Activated T-helper 9 cell treated with anti-CD3 and anti-CD28 coated beads, Interleukin-2, amount 50 U/mL, for 16 hours (primary cell): ENCODE data around the gene HIVEP2.
"Not testable (repeated sequence)": the region's sequence is repeated elsewhere in the genome, so short reads cannot be mapped to it uniquely, and the experiment has no call there.

Experiments used
- DNase-seq: peaks from one replicate; pipeline ENCODE4 v3.0.0-alpha.2; 2020; ENCODE audit warnings: low read depth

HIVEP2 gene, protein sequence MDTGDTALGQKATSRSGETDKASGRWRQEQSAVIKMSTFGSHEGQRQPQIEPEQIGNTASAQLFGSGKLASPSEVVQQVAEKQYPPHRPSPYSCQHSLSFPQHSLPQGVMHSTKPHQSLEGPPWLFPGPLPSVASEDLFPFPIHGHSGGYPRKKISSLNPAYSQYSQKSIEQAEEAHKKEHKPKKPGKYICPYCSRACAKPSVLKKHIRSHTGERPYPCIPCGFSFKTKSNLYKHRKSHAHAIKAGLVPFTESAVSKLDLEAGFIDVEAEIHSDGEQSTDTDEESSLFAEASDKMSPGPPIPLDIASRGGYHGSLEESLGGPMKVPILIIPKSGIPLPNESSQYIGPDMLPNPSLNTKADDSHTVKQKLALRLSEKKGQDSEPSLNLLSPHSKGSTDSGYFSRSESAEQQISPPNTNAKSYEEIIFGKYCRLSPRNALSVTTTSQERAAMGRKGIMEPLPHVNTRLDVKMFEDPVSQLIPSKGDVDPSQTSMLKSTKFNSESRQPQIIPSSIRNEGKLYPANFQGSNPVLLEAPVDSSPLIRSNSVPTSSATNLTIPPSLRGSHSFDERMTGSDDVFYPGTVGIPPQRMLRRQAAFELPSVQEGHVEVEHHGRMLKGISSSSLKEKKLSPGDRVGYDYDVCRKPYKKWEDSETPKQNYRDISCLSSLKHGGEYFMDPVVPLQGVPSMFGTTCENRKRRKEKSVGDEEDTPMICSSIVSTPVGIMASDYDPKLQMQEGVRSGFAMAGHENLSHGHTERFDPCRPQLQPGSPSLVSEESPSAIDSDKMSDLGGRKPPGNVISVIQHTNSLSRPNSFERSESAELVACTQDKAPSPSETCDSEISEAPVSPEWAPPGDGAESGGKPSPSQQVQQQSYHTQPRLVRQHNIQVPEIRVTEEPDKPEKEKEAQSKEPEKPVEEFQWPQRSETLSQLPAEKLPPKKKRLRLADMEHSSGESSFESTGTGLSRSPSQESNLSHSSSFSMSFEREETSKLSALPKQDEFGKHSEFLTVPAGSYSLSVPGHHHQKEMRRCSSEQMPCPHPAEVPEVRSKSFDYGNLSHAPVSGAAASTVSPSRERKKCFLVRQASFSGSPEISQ (N-terminal part only)

DNA sequence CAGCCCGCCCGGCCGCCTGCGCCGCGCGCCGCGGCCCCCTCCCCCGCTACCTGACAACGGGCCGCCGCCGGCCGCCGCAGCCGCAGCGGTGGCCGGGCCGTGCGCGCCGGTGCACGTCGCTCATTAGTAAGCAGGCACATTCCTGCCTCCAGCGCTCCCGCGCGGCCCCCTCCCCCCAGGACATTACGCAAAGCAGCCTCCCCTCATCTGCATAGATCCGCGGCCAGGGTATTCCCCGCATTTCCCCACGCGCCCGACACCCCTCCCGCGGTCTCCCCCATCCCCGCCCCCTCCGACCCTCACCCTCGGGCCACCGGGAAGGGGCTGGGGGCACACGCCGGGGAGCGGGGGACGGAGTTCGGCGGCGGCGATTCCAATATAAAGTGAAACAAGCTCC, at the start of gene HIVEP2:
Gene HIVEP2 (minus strand): TSS at position 128 of the 397 bp plus-strand sequence. CDS start 170,438 bp downstream, outside the sequence.
- DNase-seq: peak; percentile 85

DNA sequence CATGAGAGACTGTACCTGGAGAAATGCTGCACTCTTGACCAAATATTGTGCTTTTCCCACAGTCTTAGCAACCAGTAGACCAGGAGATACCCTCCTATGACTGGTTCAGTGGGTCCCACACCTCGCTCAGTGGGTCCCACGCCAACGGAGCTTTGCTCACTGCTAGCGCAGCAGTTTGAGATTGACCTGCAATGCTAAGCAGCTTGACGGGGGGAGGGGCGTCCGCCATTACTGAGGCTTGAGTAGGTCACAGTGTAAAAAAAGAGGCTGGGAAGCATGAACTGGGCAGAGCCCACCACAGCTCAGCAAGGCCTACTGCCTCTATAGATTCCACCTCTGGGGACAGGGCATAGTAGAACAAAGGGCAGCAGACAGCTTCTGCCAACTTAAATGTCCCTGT, 49.0 kb upstream of the HIVEP2 start:
- DNase-seq: no peak

DNA sequence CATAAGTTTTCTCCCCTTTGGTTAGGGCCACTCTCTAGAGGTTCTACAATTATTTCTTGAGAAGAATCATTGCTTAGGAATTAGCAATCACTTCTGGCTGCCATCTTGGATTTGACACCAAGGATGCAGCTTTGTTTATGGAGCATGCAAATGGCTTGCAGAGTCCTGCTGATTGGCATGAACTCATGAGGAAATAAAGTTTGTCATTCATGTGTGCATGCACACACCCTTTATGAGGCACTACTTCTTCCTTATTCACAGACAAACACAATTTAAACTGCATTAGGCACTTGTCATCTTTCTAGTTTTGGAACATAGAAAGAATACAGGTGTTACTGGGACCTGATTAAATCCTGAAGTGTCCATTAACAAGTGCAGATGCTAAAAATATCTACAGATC, 42.5 kb upstream of the HIVEP2 start:
- DNase-seq: no peak

DNA sequence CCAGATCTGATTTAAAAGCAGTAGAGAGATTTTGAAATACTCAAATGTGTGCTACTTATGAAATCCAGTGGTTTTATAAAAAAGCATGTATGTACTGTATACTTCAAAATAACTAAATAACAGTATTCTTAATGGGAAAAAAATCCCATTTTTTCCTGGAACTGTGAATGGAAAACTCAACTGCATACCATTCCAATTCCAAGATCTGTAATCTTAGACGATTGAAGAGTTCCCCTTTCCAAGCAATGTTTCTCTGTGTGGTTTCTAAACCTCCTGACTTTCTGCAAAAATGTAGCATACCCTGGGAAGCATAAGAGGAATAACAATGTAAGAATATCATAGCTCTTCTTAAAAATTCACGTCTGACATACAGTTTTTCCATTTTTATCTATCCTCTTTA, 40.3 kb upstream of the HIVEP2 start:
- no peak for DNase-seq

DNA sequence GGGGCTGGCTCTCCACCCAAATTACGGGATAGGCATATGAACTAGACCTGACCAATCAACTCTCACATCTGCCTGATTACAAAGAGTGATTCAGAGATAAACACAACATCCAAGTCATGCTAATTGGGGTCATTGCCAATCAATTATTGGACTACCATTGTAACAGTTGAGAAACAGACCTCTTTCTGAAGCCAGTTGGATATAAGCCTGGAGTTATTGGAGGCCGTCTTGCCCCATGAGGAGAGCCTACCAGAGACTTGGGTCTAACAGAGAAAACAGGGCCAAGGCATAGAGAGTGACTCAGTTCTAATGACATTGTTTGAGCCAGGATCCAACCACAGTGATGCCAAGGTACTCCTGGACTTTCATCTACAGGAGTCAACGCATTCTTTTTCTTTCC, 39.4 kb upstream of the HIVEP2 start:
- DNase-seq: no peak

DNA sequence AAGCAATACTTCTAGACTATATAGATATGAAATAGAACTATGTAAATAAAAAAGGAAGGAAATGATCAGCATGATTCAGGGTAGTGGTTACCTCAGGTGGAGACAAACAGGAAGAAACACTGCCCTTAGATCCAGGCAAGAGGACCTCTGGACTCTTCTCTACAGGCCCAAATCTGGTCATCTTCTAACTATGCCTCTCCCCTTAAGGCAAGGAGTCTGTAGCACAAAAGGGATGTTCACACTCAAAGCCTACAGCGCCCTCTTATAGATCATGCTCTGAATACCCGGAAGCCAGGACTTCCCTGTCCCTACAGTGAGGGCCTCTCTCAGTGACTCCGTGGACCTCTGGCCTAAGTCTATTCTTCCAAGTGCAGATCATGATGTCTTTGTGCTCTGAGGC, 30.4 kb upstream of the HIVEP2 start:
- no peak for DNase-seq

DNA sequence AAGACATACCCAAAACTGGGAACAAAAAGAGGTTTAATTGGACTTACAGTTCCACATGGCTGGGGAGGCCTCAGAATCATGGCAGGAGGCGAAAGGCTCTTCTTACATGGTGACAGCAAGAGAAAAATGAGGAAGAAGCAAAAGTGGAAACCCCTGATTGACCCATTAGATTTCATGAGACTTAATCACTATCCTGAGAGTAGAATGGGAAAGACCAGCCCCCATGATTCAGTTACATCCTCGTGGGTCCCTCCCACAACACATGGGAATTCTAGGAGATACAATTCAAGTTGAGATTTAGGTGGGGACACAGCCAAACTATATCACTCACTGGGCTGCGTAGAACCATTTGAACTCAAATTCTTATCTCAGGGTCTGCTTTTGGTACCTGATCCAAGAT, 26.0 kb upstream of the HIVEP2 start:
- DNase-seq: not testable (repeated sequence)

DNA sequence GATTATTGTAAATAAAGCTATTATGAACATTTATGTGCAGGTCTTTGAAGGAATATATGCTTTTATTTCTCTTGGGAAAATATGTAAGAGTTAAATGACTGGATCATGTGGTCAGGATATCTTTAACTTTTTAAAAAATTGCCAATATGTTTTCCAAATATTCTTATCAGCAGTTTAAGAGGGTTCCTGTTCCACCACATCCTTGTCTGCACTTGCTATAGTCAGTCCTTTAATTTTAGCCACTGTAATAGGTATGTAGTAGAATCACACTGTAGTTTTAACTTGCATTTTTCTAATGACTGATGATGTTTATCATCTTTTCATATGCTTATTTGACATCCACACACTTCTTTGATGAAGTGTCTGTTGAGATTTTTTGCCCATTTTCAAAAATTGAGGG, 23.6 kb upstream of the HIVEP2 start:
- DNase-seq: no peak

DNA sequence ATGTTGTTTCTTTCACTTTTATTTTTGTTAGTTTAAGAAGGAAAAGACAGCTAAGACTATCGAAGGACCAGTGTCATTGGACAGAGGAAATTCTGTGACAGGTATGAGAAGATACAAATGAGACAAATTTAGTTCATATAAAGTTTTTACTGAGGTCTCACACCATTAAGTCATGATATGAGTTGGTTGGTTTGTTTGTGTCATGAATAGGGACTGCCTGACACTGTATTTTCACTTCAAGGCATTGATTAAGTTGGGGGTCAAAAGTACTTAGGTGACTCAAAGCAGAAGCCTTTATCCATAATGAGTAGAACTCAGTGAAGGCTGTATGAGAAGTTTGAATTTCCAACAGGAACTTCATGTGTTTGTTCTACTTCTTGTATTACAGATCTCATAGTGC, 21.3 kb upstream of the HIVEP2 start:
- no peak for DNase-seq

DNA sequence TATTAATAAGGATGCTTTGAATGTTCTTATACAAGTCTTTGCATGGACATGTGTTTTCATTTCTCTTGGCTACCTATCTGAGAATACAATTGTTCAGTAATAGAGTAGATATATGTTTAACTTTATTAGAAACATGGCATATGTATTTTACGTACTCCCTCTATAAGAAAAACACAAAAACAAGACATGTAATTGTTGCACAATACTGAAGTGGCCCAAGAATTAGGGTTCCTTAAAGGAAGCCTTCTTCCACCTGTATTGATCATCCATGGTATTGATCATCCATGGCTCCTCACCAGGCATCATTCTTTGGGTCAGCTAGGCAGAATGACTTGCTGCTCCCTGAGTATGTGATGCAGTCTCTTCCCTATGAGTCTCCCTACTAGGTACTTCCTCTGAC, 20.2 kb upstream of the HIVEP2 start:
- DNase-seq: no peak

DNA sequence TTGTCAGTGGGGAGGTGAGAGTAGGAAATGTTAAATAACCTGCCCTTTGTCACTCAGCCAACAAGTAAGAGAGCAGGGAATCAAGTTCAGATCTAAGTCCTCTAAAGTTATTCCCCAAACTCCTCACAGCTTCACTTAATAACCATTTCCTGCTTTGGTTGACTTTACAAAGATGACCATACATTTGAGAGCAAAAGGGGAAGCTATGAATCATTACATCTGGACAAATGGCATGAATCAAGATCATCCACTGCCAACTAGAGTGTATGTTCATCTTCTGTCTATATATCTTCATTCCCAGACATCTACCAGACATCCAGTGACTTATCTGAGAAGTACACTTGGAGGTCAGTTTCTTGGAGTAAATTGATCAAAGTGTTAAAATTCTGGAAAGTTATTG, 15.1 kb upstream of the HIVEP2 start:
- DNase-seq: no peak

DNA sequence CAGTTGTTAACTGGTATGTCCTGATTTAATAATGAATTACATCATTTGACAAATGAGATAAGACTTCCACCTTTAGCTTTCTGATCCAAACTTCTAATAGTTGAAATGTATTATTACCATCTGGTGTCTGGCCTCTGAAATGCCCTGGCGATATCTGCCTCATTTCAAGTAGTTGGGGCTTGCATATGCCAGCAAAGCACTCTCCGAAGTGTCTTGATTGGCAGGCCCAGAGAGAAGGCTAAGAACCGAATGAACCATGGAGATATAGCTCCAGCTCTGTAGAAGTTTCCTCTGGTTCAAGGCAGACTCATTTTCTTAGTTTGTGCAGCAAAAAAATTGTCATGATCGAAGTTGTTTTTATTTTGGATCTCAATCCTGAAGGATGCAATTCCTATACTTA, 13.4 kb upstream of the HIVEP2 start:
- DNase-seq: no peak

DNA sequence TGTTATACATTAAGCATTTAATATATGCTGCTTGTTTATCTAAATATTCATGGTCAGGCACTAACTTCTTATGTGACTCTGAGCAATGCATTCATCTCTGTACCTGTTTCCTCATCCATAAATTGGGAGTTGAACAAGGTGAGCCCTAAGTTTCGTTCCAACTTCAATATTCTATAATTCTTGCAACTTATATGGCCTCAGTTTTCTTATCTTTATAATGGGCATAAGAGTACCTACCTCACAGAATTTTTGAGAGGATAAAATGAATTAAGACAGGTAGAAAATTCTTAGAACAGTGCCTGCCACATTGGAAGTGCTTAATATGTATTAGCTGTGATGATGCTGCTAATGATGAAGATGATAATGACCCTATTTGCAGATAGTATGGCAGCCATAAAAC, 11.8 kb upstream of the HIVEP2 start:
- DNase-seq: no peak

DNA sequence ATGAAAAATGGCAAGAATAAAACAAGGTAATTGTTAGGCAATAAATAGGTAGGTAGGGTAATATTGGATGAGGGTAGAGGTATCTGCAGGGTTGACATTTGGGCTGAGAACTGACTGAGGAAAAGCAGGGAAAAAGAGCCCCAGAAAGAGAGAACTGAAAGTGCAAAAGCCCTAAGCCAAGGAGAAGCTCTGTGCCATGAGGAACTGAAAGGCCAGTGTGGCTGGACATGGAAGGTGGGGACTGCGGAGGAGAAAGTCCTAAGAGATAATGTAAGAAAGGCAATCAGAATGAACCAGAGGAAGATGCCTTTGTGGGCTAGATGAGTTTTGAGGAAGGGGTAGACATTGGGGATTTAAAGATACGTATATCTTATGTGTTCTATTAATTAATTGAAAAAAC, 9.9 kb upstream of the HIVEP2 start:
- no peak for DNase-seq

DNA sequence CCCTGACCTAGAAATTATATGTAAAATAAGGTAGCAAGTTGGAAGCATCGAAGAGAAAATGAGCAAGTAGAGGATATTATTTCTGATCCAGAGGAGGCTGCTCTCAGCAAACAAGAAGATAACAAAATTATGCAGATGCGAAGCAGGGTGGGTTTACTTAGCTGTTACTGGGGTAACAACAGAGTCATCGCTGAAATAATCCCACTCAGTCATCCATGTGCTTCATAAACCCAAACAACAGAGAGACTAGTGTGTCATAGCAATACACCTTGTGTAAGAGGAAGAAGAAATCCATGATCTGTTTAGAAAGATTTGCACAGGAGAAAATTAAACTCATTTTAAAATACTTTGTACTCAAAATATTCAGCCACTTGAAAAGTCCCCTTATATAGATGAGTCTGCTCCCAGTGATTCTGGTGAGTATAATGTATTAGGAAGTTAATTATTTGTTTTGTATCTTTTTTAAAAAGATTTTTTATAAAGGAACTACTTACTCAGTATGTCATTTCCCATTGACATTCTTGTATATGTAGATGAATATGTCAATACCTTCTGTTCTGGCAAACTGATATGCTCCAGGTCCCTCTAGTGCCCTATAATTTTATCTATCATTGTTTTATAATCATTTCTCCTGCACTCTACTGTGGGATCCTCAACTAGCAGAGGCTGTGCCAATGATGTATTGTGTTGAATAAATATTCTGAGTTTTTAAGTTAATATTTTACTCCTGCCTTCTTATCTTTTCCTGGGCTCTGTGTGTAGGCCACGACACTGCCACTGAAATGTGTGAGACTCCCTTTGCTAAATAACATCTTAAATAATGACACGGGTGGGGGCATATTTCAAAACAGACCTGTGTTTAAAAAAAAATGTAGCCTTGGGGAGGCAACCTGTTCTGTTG, 8.6 kb upstream of the HIVEP2 start:
- no peak for DNase-seq

DNA sequence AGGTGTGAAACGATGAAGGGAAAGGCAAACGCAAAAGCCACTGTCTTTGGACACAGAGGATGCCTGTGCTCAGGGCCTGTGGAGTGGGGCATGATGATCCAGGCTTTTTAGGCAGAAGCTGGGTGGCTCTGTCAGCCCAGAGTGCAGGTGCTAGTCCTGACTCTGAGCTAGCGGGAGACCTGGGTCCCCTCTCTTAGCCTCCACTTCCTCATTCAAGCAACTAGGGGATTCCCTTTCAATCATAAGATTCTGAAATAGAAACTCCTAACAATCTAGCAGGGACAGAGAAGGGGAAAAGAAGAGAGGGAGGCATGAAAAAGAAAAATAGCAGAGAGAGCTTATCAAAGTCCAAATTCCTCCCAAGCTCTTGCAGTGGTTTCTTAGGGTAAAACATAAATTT, 7.6 kb upstream of the HIVEP2 start:
- no peak for DNase-seq

DNA sequence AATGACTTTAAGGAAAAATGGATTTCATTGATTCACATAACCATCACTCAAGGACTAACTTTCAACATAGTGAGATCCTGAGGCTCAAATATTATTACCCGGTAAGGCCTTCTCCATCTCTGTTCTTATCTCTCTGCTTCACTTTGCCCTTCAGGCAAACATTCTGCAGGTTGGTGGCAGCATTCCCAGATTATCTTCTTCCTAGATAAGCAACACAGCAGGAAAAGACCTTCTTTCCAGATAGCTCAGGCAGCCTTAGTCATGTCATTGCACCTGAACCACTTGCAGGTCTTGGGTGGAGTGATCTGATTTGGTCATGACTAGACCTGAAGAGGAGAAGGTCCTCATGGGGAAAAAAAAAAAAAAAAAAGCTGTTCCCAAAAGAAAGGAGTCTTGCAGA, 5.3 kb upstream of the HIVEP2 start:
- no peak for DNase-seq

DNA sequence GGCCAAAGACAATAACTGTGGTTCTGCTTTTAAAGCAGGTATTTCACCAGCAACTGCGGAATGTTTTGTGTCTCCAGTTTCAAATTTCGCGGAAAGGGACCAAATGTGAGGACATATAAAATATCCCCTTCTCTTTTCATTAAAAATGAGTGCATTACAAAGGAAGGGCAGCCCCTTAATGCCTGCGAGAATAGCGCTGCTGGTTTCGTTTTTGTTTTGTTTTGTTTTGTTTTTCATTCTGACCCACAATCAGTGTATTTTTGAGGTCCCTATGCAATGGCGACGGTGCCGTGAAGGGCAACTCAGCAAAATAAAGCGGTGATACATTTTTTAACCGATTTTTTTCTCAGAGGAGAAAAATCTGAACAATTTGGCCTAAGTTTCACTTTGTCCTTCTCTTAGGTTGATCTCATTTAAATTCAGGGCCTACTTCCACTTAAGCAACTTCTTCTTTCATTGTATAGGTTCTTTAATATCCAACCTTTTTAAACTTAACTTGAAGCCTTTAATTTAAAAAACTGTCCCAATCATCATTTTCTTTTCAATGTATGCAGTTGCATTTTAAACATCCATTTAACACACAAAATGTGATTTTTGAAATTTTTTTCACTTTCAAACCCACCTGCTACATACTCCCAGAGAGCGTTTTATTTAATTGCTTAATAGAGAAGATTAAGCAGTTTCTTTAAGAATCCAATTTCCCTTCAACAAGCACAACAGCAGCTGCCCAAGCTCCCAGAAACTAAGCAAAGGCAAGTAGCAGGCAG, 2.9 kb upstream of the HIVEP2 start:
- DNase-seq: no peak

DNA sequence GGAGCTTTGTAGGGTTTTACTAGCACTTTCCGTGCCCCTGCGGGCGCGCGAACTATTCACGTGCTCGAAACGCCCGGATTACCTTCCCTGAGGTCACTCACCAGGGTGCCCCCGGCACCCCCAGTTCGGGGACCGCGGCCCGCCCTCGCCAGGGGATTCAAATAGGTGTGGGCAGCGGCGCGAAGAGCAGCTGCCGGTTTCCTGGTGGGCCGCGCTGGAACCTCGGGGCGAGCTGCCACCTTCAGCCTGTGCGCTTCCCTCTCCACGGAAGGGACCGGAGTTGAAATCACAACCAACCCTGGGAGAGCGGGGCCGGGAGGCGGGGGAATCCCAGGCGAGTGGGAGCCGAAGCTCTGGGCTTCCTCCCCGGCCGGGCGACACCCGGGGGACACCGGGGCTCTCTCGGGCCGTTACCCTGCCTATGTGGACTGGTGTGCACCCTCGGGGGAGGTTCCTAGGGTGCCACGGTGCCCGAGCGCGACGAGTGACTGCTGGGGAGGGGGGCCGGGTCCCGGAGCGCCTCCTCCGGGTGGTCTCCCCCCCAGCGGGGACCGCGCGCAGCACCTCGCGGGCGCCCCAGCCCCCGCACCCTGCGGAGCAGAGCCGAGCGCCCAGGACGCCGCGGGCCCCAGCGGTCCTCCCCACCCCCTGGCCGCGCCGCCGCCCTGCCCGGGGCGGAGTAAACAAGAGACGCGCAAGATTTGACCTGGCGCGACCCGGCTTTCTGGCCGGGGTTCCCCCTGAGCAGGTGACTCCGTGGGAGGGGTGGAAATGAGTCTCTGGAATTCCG, 2.1 kb upstream of the HIVEP2 start:
- DNase-seq: peak; percentile 81
